ENCODE data around the gene NUP85.
"Not testable (repeated sequence)": the region's sequence is repeated elsewhere in the genome, so short reads cannot be mapped to it uniquely, and the experiment has no call there.

NUP85 gene

DNA sequence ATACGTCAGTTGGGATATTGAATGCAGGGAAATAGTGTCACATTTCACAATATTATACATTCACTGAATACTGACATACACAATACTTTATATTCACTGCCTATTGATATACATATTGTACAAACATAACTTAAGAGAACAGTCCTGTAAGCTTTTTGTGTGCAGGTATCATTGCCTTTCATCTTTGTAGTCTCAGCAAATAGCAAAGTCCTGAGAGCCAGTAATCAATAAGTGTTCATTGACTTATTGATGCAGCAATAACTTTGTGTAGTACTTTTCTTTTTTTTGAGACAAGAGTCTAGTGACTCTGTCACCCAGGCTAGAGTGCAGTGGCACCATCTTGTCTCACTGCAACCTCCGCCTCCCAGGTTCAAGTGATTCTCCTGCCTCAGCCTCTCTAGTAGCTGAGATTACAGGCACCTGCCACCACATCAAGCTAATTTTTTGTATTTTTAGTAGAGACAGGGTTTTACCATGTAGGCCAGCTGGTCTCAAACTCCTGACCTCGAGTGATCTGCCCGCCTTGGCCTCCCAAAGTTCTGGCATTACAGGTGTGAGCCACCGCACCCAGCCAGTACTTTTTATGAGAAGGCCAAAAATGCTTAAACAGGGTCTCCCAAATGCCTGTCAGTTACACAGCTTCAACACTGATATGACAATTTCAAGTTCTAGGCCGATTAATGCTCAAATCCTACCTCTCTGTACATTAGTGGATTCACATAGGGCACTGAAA is 5.4 kb upstream of the NUP85 start:
- no peak for DNase-seq

DNA sequence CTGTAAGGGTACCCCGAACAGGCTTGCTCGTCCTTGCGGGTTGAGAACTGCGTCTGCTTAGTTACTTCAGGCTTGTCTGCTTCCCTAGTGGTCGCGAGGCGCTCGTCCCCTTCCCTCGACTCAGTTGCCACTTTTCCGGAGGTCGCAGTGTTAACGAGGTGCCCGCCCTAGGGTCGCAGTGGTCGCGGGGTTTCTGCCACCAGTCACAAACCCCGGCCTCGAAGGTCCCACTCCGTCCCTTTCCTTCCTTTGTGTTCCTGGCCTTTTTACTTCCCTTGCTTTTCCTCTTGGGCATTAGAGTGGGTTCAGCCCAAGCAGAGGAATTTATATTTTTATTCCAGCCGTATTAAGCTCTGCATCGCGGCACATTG is 299 bp downstream of the NUP85 start:
- DNase-seq = no peak

DNA sequence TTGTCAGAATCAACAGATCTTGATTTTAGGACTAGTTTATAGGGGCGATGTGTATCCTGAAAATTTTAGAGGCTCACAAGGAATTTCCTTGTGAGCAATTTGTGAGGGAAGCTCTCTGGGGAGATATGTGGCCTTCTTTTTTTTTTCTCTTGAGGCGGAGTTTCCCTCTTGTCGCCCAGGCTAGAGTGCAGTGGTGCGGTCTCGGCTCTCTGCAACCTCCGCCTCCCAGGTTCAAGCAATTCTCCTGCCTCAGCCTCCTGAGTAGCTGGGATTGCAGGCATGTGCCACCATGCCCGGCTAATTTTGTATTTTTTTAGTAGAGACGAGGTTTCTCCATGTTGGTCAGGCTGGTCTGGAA is 1.6 kb downstream of the NUP85 start:
- not testable (repeated sequence) for DNase-seq

DNA sequence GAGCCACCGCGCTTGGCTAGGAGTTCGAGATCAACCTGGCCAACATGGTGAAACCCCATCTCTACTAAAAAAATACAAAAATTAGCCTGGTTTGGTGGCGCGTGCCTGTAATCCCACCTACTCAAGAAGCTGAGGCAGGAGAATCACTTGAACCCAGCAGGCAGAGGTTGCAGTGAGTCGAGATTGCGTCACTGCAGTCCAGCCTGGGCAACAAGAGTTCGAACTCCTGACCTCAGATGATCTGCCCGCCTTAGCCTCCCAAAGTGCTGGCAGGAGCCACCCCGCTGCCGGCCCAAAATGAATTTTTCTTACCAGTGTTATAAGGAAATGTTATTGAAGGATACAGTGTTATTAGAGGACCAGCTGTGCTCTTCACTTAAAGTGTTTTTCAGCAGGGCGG is 2.3 kb downstream of the NUP85 start:
- no peak for DNase-seq

DNA sequence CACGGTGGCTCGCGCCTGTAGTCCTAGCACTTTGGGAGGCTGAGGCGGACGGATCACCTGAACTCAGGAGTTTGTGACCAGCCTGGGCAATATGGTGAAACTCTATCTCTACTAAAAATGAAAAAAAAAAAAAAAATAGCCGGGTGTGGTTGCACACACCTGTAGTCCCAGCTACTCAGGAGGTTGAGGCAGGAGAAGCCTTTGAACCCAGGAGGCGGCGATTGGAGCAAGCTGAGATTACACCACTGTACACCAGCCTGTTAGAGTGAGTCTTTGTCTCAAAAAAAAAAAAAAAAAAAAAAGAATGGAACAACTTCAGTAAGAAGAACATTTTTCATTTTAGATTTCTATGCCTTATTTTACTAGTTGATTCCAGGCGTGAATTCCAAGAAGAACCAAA is 2.7 kb downstream of the NUP85 start:
- DNase-seq = no peak

DNA sequence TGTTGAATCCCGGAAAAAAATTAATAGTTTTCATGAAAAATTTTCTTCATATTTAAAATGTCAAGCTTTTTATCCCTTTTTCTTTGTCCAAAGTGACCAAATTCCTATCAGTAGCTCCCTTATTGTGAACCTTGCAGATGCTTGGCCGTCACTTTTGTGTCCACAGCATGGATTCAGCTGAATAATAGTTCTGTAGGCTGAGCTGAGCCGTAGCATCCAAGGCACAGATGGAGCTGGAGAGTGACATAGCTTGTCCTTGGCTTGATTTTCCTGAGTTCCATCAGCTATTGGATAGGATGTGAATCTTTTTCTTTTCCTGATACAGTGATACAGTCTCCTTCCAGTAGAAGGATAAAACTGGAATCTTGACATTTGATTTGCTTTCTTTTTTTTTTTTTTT is 3.6 kb downstream of the NUP85 start:
- no peak for DNase-seq

DNA sequence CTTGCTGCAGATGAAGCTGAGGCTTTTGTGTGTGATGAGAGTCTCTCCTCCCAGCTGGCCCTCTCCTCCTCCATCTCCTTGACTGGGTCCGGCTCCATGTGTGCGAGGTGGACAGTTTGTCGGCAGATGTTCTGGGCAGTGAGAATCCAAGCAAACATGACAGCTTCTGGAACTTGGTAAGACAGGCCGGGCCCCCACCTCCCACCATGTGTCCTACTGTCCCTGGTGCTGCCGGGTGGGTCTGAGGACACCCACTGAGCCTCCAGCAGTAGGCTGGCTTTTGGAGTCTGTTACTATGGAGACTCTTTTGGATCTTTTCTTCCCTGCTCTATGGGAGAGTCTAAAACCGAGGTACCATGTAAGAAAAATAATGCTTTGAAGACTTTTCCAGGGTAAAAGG is 12.7 kb downstream of the NUP85 start:
- DNase-seq = no peak

DNA sequence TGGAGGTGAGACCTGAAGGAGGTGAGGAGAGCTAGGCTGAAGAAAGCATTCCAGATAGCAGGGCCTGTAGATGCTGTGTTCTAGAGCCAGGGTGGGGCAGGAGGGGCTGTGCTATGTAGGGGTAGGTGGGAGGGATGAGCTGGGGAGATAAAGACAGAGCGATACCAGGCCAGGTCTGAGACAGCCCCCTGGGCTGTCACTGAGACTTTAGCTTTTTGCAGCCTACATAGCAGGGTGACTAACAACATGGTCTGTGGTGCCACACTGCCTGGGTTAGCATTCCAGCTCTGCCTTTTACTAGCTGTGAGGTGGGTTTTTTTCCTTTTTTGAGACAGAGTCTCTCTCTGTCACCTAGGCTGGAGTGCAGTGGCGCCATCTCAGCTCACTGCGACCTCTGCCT is 14.3 kb downstream of the NUP85 start:
- DNase-seq = no peak

DNA sequence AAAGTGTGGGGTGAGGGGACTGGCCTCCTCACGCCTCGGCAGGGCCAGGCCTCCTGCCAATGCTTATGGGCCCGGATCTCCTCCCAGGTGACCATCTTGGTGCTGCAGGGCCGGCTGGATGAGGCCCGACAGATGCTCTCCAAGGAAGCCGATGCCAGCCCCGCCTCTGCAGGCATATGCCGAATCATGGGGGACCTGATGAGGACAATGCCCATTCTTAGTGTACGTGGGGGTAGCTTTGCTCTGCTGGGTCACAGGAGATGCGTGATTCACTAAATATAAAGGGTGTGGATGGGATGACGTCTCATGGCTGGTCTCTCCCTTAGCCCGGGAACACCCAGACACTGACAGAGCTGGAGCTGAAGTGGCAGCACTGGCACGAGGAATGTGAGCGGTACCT is 19.5 kb downstream of the NUP85 start:
- DNase-seq = no peak

DNA sequence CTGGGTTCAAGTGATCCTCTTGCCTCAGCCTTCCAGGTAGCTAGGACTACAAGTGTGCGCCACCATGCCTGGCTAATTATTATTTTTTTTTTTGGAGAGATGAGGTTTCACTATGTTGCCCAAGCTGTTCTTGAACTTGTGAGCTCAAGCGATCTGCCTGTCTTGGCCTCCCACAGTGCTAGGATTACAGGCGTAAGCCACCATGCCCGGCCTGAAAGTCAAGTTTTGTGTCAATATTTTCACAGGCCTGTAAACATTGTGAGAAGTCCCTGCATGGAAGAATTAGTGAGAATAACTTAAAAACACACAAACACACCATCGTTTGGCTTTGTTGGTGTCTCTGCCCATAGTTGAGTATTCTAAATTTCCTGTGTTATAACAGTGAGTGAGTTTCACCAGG is 22.2 kb downstream of the NUP85 start:
- DNase-seq = no peak

DNA sequence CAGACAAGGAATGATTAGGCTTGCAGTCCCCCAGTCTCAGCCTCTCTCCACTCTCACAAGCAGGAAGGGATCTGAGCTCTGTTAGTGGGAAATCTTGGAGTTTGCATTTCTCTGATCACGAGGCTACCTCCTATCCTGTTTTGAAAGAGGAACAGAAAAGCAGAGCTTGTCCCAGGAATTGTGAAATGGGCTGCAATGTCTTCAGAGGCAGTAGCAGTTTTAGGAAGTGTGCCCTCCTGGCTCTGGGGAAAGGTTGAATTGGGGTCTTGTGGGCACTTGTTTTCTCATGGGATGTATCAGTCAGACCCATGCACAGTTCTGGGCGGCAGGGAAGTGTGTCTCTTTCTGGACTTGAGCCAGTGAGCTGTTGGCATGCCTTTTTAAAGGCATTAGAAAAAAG is 22.8 kb downstream of the NUP85 start:
- DNase-seq = peak; percentile 65 to 66

DNA sequence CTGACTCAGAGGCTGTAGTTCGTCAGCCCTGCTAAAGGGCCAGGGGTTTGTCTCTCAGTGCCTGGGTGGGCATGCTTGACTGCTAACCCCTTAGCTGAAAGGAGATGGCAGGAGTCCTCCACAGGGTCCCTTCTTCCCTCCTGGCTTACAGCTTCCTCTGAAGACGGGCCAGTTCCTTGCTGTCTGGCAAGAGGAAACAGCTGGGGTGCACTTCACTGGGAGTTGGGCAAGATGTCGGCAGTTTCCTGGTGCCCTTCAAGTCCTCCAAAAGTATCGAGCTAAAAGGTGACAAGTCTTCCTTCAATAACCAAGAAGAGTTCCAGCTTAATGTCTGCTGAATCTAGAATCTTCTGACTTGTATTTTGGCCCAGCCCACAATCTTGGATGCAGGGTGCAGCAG is 23.4 kb downstream of the NUP85 start:
- DNase-seq = peak; percentile 84 to 86

DNA sequence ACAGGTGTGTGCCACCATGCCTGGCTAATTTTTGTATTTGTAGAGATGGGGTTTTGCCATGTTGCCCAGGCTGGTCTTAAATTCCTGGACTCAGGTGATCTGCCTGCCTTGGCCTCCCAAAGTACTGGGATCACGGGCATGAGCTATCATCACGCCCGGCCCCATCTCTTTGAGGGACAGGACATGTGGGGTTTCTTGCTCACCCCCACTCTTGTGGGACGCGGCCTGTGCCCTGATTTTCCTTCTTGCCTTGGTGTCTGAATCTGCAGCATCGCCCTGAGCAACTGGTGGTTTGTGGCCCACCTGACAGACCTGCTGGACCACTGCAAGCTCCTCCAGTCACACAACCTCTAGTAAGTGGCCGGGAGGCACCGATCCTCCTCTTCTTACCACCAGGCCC is 25.6 kb downstream of the NUP85 start:
- DNase-seq = no peak

DNA sequence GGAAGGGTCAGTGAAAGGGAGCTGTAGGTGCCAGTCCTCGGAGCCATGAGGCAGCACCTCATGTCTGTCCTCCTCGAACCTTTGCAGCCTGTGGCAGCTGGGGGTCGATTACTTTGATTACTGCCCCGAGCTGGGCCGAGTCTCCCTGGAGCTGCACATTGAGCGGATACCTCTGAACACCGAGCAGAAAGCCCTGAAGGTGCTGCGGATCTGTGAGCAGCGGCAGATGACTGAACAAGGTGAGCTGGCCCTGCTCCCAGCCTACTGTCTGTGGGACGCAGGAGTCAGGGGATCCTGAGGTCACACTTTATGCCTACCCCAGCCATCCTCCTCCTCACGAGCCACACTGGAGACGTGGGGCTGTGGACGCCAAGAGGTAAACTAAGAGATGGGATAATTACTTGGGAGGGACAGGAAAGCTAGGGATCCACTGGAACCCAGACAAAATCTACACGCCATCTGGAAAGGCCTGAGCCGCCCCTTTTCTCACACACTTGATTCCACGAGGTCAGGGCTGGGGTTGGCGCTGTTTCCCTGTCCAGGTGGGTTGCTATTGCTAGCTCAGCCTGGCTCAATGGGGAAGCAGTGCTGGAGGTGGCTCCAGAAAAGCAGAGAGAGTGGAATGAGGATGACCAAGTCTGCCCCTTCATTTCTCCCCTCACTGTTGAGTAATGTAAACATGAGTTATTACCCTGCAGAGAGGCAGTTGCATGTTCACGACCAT is 26.4 kb downstream of the NUP85 start:
- no peak for DNase-seq

DNA sequence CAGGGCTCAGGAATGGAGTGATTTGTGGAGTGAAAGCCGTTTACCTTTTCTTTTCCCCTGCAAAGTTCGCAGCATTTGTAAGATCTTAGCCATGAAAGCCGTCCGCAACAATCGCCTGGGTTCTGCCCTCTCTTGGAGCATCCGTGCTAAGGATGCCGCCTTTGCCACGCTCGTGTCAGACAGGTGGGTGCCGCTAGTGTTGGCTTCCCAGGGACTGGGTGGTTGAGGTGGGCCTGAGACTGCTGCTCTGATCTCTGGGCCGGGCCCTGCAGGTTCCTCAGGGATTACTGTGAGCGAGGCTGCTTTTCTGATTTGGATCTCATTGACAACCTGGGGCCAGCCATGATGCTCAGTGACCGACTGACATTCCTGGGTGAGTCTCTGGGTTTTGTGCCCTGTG is 27.3 kb downstream of the NUP85 start:
- DNase-seq = no peak

DNA sequence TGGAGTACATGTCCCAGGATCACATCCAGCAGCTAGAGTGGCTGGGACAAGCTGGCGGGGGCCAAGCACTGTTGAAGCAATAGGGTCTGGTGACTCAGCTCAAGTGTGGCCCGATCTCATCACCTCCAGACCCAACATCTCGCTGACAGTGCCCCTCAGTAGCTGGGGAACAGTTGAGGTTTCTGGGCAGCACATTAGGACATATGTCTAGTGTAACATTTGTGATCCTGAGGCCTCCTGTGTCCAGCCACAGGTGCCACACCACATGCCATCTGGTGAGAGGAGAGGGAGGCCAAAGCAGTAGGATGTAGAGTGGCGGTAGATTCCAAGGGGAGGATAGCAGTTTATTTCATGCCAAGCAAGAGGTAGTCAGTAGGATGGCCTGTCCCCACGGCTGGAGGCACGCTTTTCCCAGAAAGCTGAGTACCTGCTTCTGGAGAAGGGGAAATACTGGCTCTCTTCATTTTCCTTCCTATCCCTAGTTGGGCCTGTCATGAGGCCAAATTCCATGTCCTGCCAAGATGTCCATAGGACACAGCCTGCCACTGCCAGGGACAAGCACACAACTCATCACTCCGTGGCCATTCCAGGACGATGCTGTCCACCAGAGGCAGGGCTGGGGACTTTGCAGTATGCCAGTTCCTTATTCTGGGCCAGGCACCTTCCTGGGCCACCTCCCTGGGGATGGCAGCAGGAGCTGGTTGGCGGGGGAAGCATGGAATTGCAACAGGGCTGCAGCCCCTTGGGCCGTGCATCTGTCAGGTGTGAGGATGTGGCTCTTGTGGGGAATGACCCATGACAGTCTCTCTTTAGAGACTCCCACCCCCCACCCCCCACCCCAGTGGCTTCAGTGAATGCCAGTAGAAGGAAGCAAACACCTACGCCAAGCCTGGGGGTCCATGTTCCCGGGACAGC is 31.9 kb downstream of the NUP85 start:
- DNase-seq = no peak

DNA sequence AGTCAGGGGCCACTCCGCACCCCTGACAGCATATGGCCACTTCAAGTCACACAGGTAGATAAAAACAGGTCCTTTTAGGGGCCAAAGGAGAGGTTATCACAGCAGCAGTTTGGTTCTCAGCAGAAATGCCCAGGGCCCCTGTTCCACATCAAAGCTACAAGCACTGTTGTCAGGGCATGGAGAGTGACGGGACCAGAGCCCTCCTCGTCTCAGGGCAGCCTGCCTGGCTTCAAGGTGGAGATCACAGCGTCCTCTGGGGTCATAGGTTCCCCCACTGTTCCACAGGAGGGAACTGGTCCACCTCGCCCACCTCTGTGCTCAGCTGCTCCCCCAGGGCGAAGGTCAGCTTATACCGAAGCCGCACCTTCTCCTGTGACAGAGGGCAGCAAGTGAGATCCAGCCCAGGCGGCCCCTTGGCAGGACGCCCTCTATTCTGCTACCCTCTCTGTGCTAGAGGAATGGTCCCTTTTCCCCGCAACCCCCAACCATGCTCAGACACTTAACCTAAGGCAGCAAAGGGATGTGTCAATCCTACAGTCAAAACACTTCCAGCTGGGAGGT is 32.6 kb downstream of the NUP85 start:
- no peak for DNase-seq

DNA sequence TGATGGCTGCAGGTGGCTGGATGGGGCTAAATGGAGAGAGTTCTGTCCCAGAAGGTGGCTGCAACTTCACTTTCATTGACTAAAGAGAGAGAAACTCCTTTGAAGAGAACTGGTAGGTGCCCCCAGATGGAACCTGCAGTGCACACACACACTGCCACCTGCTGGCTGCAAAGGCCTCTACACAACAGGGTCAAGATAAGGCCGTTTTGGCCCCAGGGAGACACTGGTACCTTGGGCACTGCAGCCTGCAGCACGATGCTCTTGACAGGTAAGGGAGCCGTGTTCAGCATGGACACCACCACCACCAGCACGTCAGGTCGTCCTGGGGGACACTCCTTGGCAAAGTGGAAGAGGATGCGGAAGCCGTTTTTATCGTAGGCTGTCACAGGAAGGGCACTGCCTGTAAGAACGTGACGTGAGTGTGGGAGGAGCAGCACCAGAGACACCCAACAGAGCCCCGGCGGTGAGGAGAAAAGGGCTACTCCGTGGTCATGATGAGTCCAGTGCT is 33.3 kb downstream of the NUP85 start:
- peak; percentile 88 for DNase-seq

DNA sequence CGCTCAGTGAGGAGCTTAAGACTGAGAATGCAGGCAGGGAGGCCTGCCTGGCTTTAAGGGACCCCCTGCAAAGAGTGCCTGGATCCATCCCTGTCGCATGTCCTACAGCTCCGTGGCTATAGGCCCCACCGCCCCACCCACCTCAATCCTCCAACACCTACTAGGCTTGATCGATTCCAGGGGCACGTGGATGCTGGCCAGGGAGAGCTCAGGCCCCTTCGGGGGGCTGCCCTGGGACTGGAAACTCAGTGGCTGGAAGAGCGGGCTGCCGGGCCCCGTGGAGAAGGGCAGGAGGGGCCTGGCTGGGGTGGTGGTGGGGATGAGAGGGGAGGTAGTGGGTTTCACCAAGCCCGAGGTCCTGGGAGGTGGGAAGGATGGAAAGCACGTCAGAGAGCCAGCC is 33.7 kb downstream of the NUP85 start:
- no peak for DNase-seq

DNA sequence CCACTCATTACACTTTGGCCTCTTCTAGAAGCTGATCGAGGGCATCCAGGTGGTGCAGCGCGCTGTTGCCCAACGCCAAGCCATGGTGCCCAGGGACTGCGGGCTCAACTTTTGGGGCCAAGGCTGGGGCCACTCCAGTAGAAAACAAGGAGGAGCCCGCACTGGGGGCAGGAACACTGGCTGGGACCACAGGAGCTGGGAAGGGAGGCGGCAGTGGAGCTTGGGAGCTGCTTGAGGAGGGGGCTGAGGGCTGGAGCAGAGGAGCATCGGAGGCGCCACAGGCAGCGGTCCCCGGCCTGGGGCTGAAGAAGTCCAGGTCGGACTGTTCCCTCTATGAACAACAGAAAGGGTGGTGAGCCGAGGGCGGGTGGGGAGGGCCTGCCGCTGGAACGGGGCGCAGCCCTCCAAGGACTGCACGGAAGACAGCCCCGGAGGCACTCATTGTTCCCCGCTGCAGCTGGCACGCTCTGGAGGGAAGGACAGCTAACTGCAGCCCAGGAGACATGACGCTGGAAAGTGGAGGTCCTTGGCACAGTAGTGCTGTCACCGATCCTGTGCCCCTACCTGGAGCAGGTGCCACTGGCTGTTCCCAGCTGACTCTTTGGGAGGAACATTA is 34.4 kb downstream of the NUP85 start:
- DNase-seq = no peak

DNA sequence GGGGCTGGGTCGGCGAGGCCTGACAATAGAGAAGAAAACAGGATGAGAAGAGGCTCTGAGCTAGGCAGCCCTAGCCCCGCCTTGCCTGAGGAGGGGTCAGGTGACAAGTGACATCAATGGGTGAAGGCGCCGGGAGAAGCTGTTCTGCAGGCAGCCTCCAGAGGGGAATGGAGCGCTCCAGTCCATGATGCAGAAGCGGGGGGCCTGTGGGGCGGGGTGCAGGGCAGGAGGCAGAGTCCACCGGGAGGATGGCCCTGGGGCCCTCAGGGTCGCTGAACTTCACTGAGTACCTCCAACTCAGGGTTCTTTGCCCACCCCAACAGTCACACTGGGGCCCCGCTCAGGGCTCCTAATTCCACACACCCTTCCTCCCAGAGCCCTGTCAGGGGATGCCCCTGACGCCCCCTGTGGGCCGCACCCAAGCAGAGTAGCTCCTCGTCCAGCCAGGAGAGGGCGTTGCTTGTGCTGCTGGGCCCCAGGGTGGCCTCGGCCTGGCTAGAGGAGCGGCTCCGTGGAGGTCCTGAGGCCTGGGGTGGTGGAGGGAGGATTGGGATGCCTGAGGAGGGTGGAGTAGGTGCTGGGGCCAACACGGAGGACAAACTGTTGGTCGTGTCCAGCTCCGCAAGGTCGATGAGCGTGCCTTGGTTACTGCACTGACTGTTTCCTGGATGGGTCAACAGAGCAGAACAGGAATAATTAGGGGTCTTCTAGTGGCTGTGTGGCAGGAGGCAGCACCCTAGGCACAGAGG is 35.1 kb downstream of the NUP85 start:
- DNase-seq = peak; percentile 62 to 73

DNA sequence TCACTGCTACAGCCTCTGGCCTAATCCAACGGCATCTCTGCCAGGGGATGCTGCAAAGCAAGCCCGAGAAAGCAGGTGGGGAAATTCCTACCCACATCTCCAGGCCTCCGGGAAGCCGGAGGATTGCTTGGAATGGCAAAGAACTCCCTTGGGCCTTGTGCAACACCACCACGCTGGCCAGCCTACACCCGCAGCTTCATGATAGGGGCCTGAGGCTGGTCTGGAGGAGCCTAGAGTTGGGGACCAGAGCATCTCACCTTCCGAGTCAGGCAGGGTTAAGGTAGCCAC is 35.6 kb downstream of the NUP85 start:
- DNase-seq = no peak
